C4-2B (cell line): ENCODE measurements around the gene DNA2.

Experiments
- ZFX ChIP-seq: fragments of 450-650 bp; IDR thresholded peaks from 2 replicates; pipeline ENCODE4 v1.6.1; 2017
- TF ChIP-seq, protein P1 (sequence below): fragments of 450-650 bp; conservative IDR thresholded peaks from 2 replicates; pipeline ENCODE4 v1.5.1; 2017; ENCODE audit warnings: mild to moderate bottlenecking

- TF ChIP-seq, protein P1, sequence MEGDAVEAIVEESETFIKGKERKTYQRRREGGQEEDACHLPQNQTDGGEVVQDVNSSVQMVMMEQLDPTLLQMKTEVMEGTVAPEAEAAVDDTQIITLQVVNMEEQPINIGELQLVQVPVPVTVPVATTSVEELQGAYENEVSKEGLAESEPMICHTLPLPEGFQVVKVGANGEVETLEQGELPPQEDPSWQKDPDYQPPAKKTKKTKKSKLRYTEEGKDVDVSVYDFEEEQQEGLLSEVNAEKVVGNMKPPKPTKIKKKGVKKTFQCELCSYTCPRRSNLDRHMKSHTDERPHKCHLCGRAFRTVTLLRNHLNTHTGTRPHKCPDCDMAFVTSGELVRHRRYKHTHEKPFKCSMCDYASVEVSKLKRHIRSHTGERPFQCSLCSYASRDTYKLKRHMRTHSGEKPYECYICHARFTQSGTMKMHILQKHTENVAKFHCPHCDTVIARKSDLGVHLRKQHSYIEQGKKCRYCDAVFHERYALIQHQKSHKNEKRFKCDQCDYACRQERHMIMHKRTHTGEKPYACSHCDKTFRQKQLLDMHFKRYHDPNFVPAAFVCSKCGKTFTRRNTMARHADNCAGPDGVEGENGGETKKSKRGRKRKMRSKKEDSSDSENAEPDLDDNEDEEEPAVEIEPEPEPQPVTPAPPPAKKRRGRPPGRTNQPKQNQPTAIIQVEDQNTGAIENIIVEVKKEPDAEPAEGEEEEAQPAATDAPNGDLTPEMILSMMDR: no peak
- no peak for TF ChIP-seq ZFX
Measured at GRCh38 chr10:68371604-68372003, 100.2 kb downstream of the DNA2 start.
